CD14-positive monocyte (primary cell): Measurements from ENCODE around the gene KCNG2. TPM values are rescaled to one million over a fixed set of nuclear protein-coding genes. Genes with fewer than 3 reads are reported as not detected.

ENCODE experiments used
- DNase-seq, 3 donors: peaks; one replicate each; pipeline ENCODE4 v3.0.0-alpha.2; 2011 to 2022
- H2AFZ ChIP-seq: 2 replicates; pipeline ENCODE4 v1.6.0; 2012; ENCODE audit warnings: mild to moderate bottlenecking, low read depth, low read length, inconsistent platforms; ENCODE audit not compliant: insufficient read depth, poor library complexity, severe bottlenecking
- H3K27ac ChIP-seq, 2 donors: 1 replicate in 1 of 2; 2 replicates in 1 of 2; pipeline ENCODE4 v1.5.1; 2012 to 2013; ENCODE audit warnings: low read length in 2 of 2, control low read depth in 1 of 2, inconsistent platforms in 1 of 2, low read depth in 1 of 2, mild to moderate bottlenecking in 1 of 2
- H3K27me3 ChIP-seq, 2 donors: one replicate each; pipeline versions ENCODE4 v1.6.0 to v1.6.1; 2011 to 2013; ENCODE audit warnings: low read length in 2 of 2; ENCODE audit not compliant: control insufficient read depth in 2 of 2, insufficient read depth in 2 of 2
- H3K36me3 ChIP-seq, 2 donors: replicated peaks in 1 of 2; 1 replicate in 1 of 2; 2 replicates in 1 of 2; pipeline versions ENCODE4 v1.5.1 to v1.6.1; 2012 to 2013; ENCODE audit warnings: low read length in 2 of 2, control low read depth in 1 of 2, inconsistent platforms in 1 of 2, mild to moderate bottlenecking in 1 of 2; ENCODE audit not compliant: insufficient read depth in 2 of 2, control insufficient read depth in 1 of 2
- H3K4me1 ChIP-seq, 2 donors: 1 replicate in 1 of 2; 2 replicates in 1 of 2; pipeline versions ENCODE4 v1.5.1 to v1.6.1; 2012 to 2013; ENCODE audit warnings: low read length in 2 of 2, control low read depth in 1 of 2, inconsistent platforms in 1 of 2, mild to moderate bottlenecking in 1 of 2, moderate library complexity in 1 of 2; ENCODE audit not compliant: insufficient read depth in 2 of 2, control insufficient read depth in 1 of 2
- H3K4me2 ChIP-seq: replicated peaks from 2 replicates; pipeline ENCODE3; 2012; ENCODE audit warnings: low read length, moderate library complexity, mild to moderate bottlenecking; ENCODE audit not compliant: poor library complexity, severe bottlenecking; ENCODE audit errors: extremely low read depth
- H3K4me3 ChIP-seq, 3 experiments: fragments of 200-600 bp in 1 of 3; sonication (generic) in 1 of 3; replicated peaks in 1 of 3; 1 replicate in 2 of 3; 2 replicates in 1 of 3; pipeline ENCODE4 v1.5.1; 2011 to 2013; ENCODE audit warnings: low read length in 3 of 3, mild to moderate bottlenecking in 3 of 3, control low read depth in 2 of 3, low read depth in 2 of 3, inconsistent platforms in 1 of 3, moderate library complexity in 1 of 3
- H3K79me2 ChIP-seq: 2 replicates; pipeline ENCODE4 v1.6.0; 2012; ENCODE audit warnings: mild to moderate bottlenecking, control low read depth, inconsistent platforms, low read length, moderate library complexity; ENCODE audit not compliant: insufficient read depth
- H3K9ac ChIP-seq: 2 replicates; pipeline ENCODE4 v1.6.0; 2017; ENCODE audit warnings: low read length, mild to moderate bottlenecking; ENCODE audit not compliant: insufficient read depth, poor library complexity, severe bottlenecking
- H3K9me3 ChIP-seq, 2 donors: replicated peaks in 1 of 2; 1 replicate in 1 of 2; 2 replicates in 1 of 2; pipeline versions ENCODE4 v1.5.1 to v1.6.1; 2012 to 2013; ENCODE audit warnings: low read length in 2 of 2, control low read depth in 1 of 2; ENCODE audit not compliant: control insufficient read depth in 1 of 2, insufficient read depth in 1 of 2
- H4K20me1 ChIP-seq: 2 replicates; pipeline ENCODE4 v1.6.0; 2012; ENCODE audit warnings: mild to moderate bottlenecking, low read length, control low read depth, moderate library complexity; ENCODE audit not compliant: insufficient read depth
- H3K27ac Mint-ChIP-seq, 7 donors: one replicate each; pipeline ENCODE4 v1.8.0; 2020; ENCODE audit warnings: mild to moderate bottlenecking in 7 of 7, mixed read lengths in 7 of 7, moderate library complexity in 6 of 7, inconsistent platforms in 2 of 7
- H3K27me3 Mint-ChIP-seq, 3 donors: one replicate each; pipeline ENCODE4 v1.8.0; 2021 to 2022; ENCODE audit warnings: low read depth in 3 of 3, mild to moderate bottlenecking in 3 of 3, mixed read lengths in 3 of 3, moderate library complexity in 3 of 3, inconsistent platforms in 1 of 3
- H3K36me3 Mint-ChIP-seq, 2 donors: one replicate each; pipeline ENCODE4 v1.8.0; 2020; ENCODE audit warnings: mixed read lengths in 2 of 2, inconsistent platforms in 1 of 2, mild to moderate bottlenecking in 1 of 2
- H3K4me1 Mint-ChIP-seq: one replicate; pipeline ENCODE4 v1.8.0; 2020; ENCODE audit warnings: mild to moderate bottlenecking, mixed read lengths
- H3K4me3 Mint-ChIP-seq, 2 donors: one replicate each; pipeline ENCODE4 v1.8.0; 2020; ENCODE audit warnings: mild to moderate bottlenecking in 2 of 2, mixed read lengths in 2 of 2, moderate library complexity in 1 of 2
- H3K9me3 Mint-ChIP-seq, 7 donors: one replicate each; pipeline ENCODE4 v1.8.0; 2020 to 2022; ENCODE audit warnings: mixed read lengths in 7 of 7, mild to moderate bottlenecking in 6 of 7, moderate library complexity in 6 of 7, inconsistent platforms in 2 of 7
- whole genome bisulfite sequencing: methylation state at CpG from one replicate; pipeline ENCODE4 v1.1.5; 2013; ENCODE audit warnings: missing lambda C conversion rate; ENCODE audit not compliant: insufficient coverage; 5-methylcytosine and 5-hydroxymethylcytosine counted together
- intact Hi-C, 2 donors: fragments of 100-400 bp; cut with micrococcal nuclease; formaldehyde crosslinking; loops; one replicate each; pipeline versions ENCODE4 v1.15.0 to v1.15.1; 2023
- polyA plus RNA-seq, 3 donors: library from polyadenylated mRNA; depleted of rRNA in 1 of 3; unstranded in 2 of 3; stranded (reverse) in 1 of 3; fragments of 300-500 nt in 2 of 3; fragments of >200 nt in 1 of 3; fragmentation: Illumina TruSeq in 2 of 3; gene quantifications; 1 replicate in 2 of 3; 2 replicates in 1 of 3; pipeline ENCODE4 v1.2.3, GENCODE V29; 2012 to 2021
- TF ChIP-seq, protein P1 (sequence below): fragments of 200-600 bp; IDR thresholded peaks from one replicate; pipeline ENCODE4 v1.8.0; 2022; ENCODE audit warnings: antibody characterized with exemption, mild to moderate bottlenecking

The KCNG2 gene
- polyA plus RNA-seq, 3 donors = 0.04 TPM; not detected in 2

DNA sequence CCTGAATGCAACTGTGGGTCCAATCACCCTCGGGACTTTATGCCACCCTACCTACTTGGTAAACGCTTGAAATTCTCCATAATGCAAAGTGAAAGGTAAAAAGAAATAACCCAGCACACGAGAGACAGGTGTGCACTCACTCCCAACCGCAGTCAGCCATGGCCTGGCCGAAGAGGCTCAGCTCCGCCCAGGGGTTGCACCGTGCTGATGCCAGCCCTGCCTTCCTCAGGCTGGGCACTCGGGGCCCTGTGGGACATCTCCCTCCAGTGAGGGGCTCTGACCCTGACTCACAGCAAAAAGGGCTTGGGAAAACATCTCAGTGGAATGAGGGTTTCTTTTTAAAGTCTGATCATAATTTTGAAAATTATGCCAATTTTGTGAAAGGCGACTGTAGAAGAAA lies 140.5 kb downstream of the KCNG2 start:
- no peak overlapping the region for H3K4me3 ChIP-seq
- no peak overlapping the region for H3K4me3 Mint-ChIP-seq
- TF ChIP-seq, protein P1, sequence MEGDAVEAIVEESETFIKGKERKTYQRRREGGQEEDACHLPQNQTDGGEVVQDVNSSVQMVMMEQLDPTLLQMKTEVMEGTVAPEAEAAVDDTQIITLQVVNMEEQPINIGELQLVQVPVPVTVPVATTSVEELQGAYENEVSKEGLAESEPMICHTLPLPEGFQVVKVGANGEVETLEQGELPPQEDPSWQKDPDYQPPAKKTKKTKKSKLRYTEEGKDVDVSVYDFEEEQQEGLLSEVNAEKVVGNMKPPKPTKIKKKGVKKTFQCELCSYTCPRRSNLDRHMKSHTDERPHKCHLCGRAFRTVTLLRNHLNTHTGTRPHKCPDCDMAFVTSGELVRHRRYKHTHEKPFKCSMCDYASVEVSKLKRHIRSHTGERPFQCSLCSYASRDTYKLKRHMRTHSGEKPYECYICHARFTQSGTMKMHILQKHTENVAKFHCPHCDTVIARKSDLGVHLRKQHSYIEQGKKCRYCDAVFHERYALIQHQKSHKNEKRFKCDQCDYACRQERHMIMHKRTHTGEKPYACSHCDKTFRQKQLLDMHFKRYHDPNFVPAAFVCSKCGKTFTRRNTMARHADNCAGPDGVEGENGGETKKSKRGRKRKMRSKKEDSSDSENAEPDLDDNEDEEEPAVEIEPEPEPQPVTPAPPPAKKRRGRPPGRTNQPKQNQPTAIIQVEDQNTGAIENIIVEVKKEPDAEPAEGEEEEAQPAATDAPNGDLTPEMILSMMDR = no peak
- no peak overlapping the region for H2AFZ ChIP-seq
- no peak overlapping the region for H3K27ac ChIP-seq
- peaks cover 97 to 100% of the 10 kb centered on the region in 2 donors for H3K36me3 Mint-ChIP-seq
- H3K9ac ChIP-seq = no peak overlapping the region
- 96% methylated on average over 4 of the region's 9 CpGs for WGBS
- peaks cover 50 to 52% of the 10 kb centered on the region in 2 donors for H3K9me3 ChIP-seq
- H3K27ac Mint-ChIP-seq = no peak overlapping the region
- peaks cover 0 to under 1% (median 0%) of the 10 kb centered on the region in 3 donors for H3K27me3 Mint-ChIP-seq
- intact Hi-C loops = no loop called here
- peaks cover 99% of the 10 kb centered on the region for H4K20me1 ChIP-seq
- peaks cover 6% of the 10 kb centered on the region for H3K4me1 Mint-ChIP-seq
- peaks cover 96% of the 10 kb centered on the region for H3K79me2 ChIP-seq
- no peak for DNase-seq
- peaks cover 36 to 63% (median 50%) of the 10 kb centered on the region in 7 donors for H3K9me3 Mint-ChIP-seq
- H3K36me3 ChIP-seq = peaks cover 80 to 100% of the 10 kb centered on the region in 2 donors
- no peaks in the 10 kb centered on the region for H3K27me3 ChIP-seq
- no peak overlapping the region for H3K4me2 ChIP-seq
- no peaks in the 10 kb centered on the region for H3K4me1 ChIP-seq

- H3K9ac ChIP-seq = no peak overlapping the region
- no peak overlapping the region for H3K4me2 ChIP-seq
- peaks cover 84 to 100% of the 10 kb centered on the region in 2 donors for H3K36me3 ChIP-seq
- intact Hi-C loops = no loop called here
- no peaks in the 10 kb centered on the region for H3K4me1 ChIP-seq
- 96% methylated on average over 4 of the region's 5 CpGs for WGBS
- TF ChIP-seq, protein P1 = no peak
- H3K79me2 ChIP-seq = peaks cover 96% of the 10 kb centered on the region
- peaks cover 6% of the 10 kb centered on the region for H3K4me1 Mint-ChIP-seq
- H3K27me3 ChIP-seq = no peaks in the 10 kb centered on the region
- H3K27ac Mint-ChIP-seq = no peak overlapping the region
- no peak overlapping the region for H3K4me3 ChIP-seq
- H3K9me3 Mint-ChIP-seq = peaks cover 28 to 54% (median 45%) of the 10 kb centered on the region in 7 donors
- no peak for DNase-seq
- peaks cover 90 to 97% of the 10 kb centered on the region in 2 donors for H3K36me3 Mint-ChIP-seq
- peaks cover 42 to 45% of the 10 kb centered on the region in 2 donors for H3K9me3 ChIP-seq
- no peak overlapping the region for H2AFZ ChIP-seq
- peaks cover 99% of the 10 kb centered on the region for H4K20me1 ChIP-seq
- no peak overlapping the region for H3K27ac ChIP-seq
- H3K4me3 Mint-ChIP-seq = no peak overlapping the region
- H3K27me3 Mint-ChIP-seq = peaks cover 0 to 2% (median 0%) of the 10 kb centered on the region in 3 donors
Measured at GRCh38 chr18:79939096-79939495, 141.4 kb downstream of the KCNG2 start.
